ENCODE measurements around the gene CP. TPM values are rescaled to one million over a fixed set of nuclear protein-coding genes. Genes with fewer than 3 reads are reported as not detected.
A peak's percentile ranks its signal among the peaks of the same experiment; 100 is the strongest.

CP gene
- total and polyA plus RNA-seq, 12 donors: 0.48 to 17.2 (median 5.4) TPM

GRCh38 chr3:149252272-149252671 is 30.6 kb upstream of the CP start:
- peaks cover 1 to 13% of the 10 kb centered on the region in 2 donors for H3K4me1 ChIP-seq (replicated peaks in 1 of 2)
- TF ChIP-seq POLR2A (IDR thresholded peaks at IDR 0.05) (no peak), CTCF (IDR thresholded peaks at IDR 0.05) (no peak)
- no peak overlapping the region for H3K27ac ChIP-seq
- H3K9me3 ChIP-seq (replicated peaks in 1 of 3): no peaks in the 10 kb centered on the region
- intact Hi-C loops (cut with DNase I): no loop called here
- no peaks in the 10 kb centered on the region for H3K36me3 ChIP-seq (replicated peaks in 1 of 2)
- H3K4me3 ChIP-seq: no peak overlapping the region
- no peak for DNase-seq
- H3K27me3 ChIP-seq: no peaks in the 10 kb centered on the region
- WGBS, 4 donors: 69 to 80% (median 76%) methylated on average over 2 of the region's 2 CpGs

DNA sequence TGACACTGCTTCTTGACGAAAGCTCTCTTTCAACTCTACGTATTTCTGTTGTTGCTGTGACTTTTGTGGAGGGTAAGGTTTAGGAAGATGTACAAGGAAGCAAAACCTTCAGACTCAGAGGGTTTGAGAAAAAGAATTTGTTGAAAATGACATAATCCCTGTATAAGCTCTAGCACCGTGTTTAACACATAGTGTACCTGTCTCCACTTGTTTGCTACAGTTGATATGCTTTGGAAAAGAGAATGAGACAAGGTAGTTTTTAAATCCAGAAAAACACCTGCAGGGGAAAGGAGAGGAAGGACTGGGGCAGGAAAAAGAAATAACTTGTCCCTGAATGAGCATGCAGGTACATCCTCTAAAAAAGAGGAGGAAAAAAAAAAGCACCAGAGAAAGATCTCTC is 29.6 kb upstream of the CP start:
- no peaks in the 10 kb centered on the region for H3K9me3 ChIP-seq (replicated peaks in 1 of 3)
- TF ChIP-seq CTCF (IDR thresholded peaks at IDR 0.05) (no peak), POLR2A (IDR thresholded peaks at IDR 0.05) (no peak)

GRCh38 chr3:149247929-149248691 is 26.5 kb upstream of the CP start:
- Histone ChIP-seq H3K36me3 (replicated peaks in 1 of 2) (no peaks in the 10 kb centered on the region), H3K4me3 (no peak overlapping the region), H3K27ac (peak overlapping the region in 1 of 5 donors; percentile 23), H3K27me3 (no peaks in the 10 kb centered on the region), H3K4me1 (replicated peaks in 1 of 2) (peaks cover 16 to 35% of the 10 kb centered on the region in 2 donors), H3K9me3 (replicated peaks in 1 of 3) (no peaks in the 10 kb centered on the region)
- 57 to 74% (median 65%) methylated on average over 5 of the region's 5 CpGs for WGBS, 4 donors
- DNase-seq: no peak
- intact Hi-C loops (cut with DNase I): no loop called here
- no peak for TF ChIP-seq CTCF (IDR thresholded peaks at IDR 0.05)
- no peak for TF ChIP-seq POLR2A (IDR thresholded peaks at IDR 0.05)

More for the DNA sequence above, 29.6 kb upstream of the CP start:
- intact Hi-C loops (cut with DNase I): no loop called here
- Histone ChIP-seq H3K27ac (no peak overlapping the region), H3K36me3 (replicated peaks in 1 of 2) (no peaks in the 10 kb centered on the region), H3K4me3 (no peak overlapping the region), H3K27me3 (no peaks in the 10 kb centered on the region), H3K4me1 (replicated peaks in 1 of 2) (peaks cover 12 to 24% of the 10 kb centered on the region in 2 donors)
- WGBS, 4 donors: 90 to 99% (median 97%) methylated on average over 3 of the region's 3 CpGs
- no peak for DNase-seq

- no peaks in the 10 kb centered on the region for H3K36me3 ChIP-seq (replicated peaks in 1 of 2)
- H3K27ac ChIP-seq: peak overlapping the region in 1 of 5 donors; percentile 24
- 64 to 83% (median 73%) methylated on average over 6 of the region's 6 CpGs for WGBS, 4 donors
- no peak for DNase-seq
- peaks cover 16 to 35% of the 10 kb centered on the region in 2 donors for H3K4me1 ChIP-seq (replicated peaks in 1 of 2)
- TF ChIP-seq CTCF (IDR thresholded peaks at IDR 0.05) (no peak), POLR2A (IDR thresholded peaks at IDR 0.05) (no peak)
- intact Hi-C loops (cut with DNase I): no loop called here
- H3K4me3 ChIP-seq: no peak overlapping the region
- H3K27me3 ChIP-seq: no peaks in the 10 kb centered on the region
- no peaks in the 10 kb centered on the region for H3K9me3 ChIP-seq (replicated peaks in 1 of 3)
Measured at GRCh38 chr3:149247008-149247710, 25.5 kb upstream of the CP start.
